ENCODE measurements around the gene DIP2B. TPM values are rescaled to one million over a fixed set of nuclear protein-coding genes. Genes with fewer than 3 reads are reported as not detected.

DIP2B gene
- total and polyA plus RNA-seq, 9 donors: 7.2 to 33.3 (median 19.2) TPM

DNA sequence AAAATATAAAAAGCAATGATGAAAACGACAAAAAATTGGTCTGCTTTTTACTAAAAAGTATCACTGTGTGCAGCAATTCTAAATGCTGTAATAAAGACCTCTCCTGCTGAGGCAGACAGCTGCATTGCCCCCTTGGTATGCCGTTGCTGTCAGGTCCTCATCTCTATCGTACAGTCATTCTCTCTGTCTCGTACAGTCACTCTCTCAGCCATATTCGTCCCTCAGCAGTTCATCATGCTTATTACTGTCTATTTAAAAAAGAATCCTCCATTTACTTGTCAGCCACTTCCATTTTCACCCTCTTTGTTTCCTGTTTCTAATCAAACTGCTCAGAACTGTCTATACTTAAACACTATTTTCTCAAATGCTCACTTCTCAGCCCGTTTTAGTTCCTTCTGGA, 123.6 kb downstream of the DIP2B start:
- intact Hi-C loops (cut with DNase I): no loop called here
- H3K4me1 ChIP-seq (ENCODE audit: insufficient read depth): no peaks in the 10 kb centered on the region
- no peak overlapping the region for H3K4me3 ChIP-seq
- no peaks in the 10 kb centered on the region for H3K27me3 ChIP-seq
- no peaks in the 10 kb centered on the region for H3K9me3 ChIP-seq
- DNase-seq: no peak
- H3K27ac ChIP-seq: no peak overlapping the region
- WGBS, 3 donors: 84 to 91% (median 90%) methylated on average over 6 of the region's 6 CpGs
- no peak for TF ChIP-seq EP300 (IDR thresholded peaks at IDR 0.05)
- no peak for TF ChIP-seq POLR2A (IDR thresholded peaks at IDR 0.05)
- TF ChIP-seq, protein P1, sequence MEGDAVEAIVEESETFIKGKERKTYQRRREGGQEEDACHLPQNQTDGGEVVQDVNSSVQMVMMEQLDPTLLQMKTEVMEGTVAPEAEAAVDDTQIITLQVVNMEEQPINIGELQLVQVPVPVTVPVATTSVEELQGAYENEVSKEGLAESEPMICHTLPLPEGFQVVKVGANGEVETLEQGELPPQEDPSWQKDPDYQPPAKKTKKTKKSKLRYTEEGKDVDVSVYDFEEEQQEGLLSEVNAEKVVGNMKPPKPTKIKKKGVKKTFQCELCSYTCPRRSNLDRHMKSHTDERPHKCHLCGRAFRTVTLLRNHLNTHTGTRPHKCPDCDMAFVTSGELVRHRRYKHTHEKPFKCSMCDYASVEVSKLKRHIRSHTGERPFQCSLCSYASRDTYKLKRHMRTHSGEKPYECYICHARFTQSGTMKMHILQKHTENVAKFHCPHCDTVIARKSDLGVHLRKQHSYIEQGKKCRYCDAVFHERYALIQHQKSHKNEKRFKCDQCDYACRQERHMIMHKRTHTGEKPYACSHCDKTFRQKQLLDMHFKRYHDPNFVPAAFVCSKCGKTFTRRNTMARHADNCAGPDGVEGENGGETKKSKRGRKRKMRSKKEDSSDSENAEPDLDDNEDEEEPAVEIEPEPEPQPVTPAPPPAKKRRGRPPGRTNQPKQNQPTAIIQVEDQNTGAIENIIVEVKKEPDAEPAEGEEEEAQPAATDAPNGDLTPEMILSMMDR (IDR thresholded peaks at IDR 0.05): no peak
- H3K36me3 ChIP-seq: no peaks in the 10 kb centered on the region

DNA sequence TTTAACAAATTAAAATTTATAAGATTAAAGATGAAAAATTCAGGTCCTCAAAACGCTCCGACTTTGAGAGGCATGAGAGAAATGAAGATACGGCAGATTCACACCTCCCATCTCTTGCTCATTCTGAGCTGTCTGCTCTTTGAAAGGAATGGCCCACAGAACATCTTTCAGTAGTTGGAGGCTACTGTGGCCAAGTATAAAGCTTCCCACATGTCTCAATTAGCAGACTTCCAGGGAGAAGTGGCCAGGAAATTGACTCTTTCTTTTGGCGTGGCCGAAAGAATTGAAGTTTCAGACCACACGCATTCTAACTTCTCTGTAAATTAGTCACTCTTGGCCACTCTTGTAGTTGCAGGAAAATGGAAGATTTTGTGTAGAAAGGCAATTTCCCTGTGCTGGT, 129.2 kb downstream of the DIP2B start:
- WGBS, 3 donors: 80 to 89% (median 88%) methylated on average over 6 of the region's 6 CpGs
- Histone ChIP-seq H3K4me1 (ENCODE audit: insufficient read depth) (peaks cover 1% of the 10 kb centered on the region), H3K9me3 (no peaks in the 10 kb centered on the region), H3K27ac (no peak overlapping the region), H3K27me3 (no peaks in the 10 kb centered on the region), H3K36me3 (no peaks in the 10 kb centered on the region), H3K4me3 (no peak overlapping the region)
- intact Hi-C loops (cut with DNase I): loop anchor here in 1 of 4 donors (10.0 kb wide), 1 partner anchor 59 kb away; no protein-coding TSS in a partner anchor
- DNase-seq: no peak
- TF ChIP-seq, protein P1 (IDR thresholded peaks at IDR 0.05): no peak
- TF ChIP-seq EP300 (IDR thresholded peaks at IDR 0.05) (no peak), POLR2A (IDR thresholded peaks at IDR 0.05) (no peak)

DNA sequence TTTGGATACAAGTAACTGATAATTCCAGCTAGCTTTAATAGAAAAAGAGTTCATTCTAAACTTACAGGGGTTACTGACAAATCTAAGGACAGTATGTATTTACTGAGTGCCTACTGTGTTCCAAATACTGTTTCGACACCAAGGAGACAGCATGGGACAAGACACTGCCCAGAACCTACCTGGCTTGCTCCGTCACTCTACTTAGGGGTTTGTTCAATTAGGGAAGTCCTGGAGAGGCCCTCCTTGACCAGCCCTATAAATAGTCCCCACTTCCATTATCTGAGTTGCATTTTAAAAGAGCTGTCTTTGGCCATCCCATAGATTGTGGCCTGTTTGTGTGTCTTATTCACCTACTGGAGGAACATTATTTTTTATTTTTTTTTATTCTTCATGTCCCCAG, 129.6 kb downstream of the DIP2B start:
- WGBS, 3 donors: 94 to 98% (median 97%) methylated on average over 2 of the region's 2 CpGs

DNA sequence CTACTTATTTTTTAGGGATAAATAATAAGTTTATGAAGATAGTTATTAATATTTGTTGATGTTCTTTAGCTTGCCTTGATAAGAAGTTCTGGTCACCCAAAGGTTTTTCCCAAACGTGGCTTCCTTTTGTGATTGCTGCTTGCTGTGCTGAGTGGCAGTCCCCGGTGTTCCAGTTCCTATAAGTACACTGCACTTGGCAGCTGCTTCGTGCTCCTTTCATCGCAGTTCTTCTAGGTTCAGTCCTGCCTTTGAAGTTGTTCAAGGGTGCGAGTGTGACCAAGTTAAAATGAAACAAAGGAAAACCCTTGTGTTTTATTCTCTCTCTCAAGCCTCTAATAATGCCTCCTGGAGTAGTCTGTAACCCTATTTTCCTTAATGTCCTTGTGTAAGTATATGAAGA, 130.6 kb downstream of the DIP2B start:
- H3K4me1 ChIP-seq (ENCODE audit: insufficient read depth): peaks cover 1% of the 10 kb centered on the region
- no peaks in the 10 kb centered on the region for H3K9me3 ChIP-seq
- intact Hi-C loops (cut with DNase I): loop anchor here (5.0 to 10.0 kb wide), 3 partner anchors 61 to 133 kb away; partner anchors contain the start of gene DIP2B (in 1 of the 4)
- 51 to 71% (median 61%) methylated on average over 5 of the region's 5 CpGs for WGBS, 3 donors
- no peaks in the 10 kb centered on the region for H3K36me3 ChIP-seq
- no peak overlapping the region for H3K27ac ChIP-seq
- H3K27me3 ChIP-seq: no peaks in the 10 kb centered on the region
- no peak for TF ChIP-seq EP300 (IDR thresholded peaks at IDR 0.05)
- no peak for TF ChIP-seq POLR2A (IDR thresholded peaks at IDR 0.05)
- TF ChIP-seq, protein P1 (IDR thresholded peaks at IDR 0.05): no peak
- H3K4me3 ChIP-seq: no peak overlapping the region
- no peak for DNase-seq

More for the DNA sequence above, 129.6 kb downstream of the DIP2B start:
- intact Hi-C loops (cut with DNase I): loop anchor here in 1 of 4 donors (10.0 kb wide), 1 partner anchor 60 kb away; no protein-coding TSS in a partner anchor
- H3K4me1 ChIP-seq (ENCODE audit: insufficient read depth): peaks cover 1% of the 10 kb centered on the region
- H3K4me3 ChIP-seq: no peak overlapping the region
- no peaks in the 10 kb centered on the region for H3K9me3 ChIP-seq
- H3K27ac ChIP-seq: no peak overlapping the region
- H3K27me3 ChIP-seq: no peaks in the 10 kb centered on the region
- TF ChIP-seq, protein P1 (IDR thresholded peaks at IDR 0.05): no peak
- TF ChIP-seq EP300 (IDR thresholded peaks at IDR 0.05) (no peak), POLR2A (IDR thresholded peaks at IDR 0.05) (no peak)
- DNase-seq: no peak
- H3K36me3 ChIP-seq: no peaks in the 10 kb centered on the region

All from ovary (tissue), 9 donors.